HepG2 (cell line): ENCODE measurements around the gene KDM5A. TPM values are rescaled to one million over a fixed set of nuclear protein-coding genes. Genes with fewer than 3 reads are reported as not detected.

Experiments
- ATAC-seq: fragments of 200-7000 bp; cut with Tn5 transposase; 3 replicates; pipeline ENCODE4 v1.9.1; 2020; ENCODE audit warnings: mild to moderate bottlenecking, moderate library complexity
- BruUV-seq: library from RNA; stranded (reverse); fragments of 400-500 nt; replicated peaks from 2 replicates; lab custom pipeline; 2021; lab: Mats Ljungman, UMichigan
- CTCF ChIA-PET: fragments of 300-600 bp; formaldehyde crosslinking; extraction: SDS; loops from one replicate; lab custom pipeline; 2021; ENCODE audit warnings: low total read pairs, inconsistent platforms, low intra/inter-chr PET ratio; lab: Yijun Ruan, JAX
- POLR2A ChIA-PET: fragments of 350-600 bp; sonication (Branson Sonifier 250); formaldehyde crosslinking; loops from one replicate; lab custom pipeline; 2020; ENCODE audit warnings: antibody characterized with exemption, inconsistent platforms; lab: Yijun Ruan, JAX
- DNase-seq: peaks from one replicate; pipeline ENCODE4 v3.0.0-alpha.2; 2015; ENCODE audit warnings: low spot score
- FAIRE-seq: peaks from 3 replicates; lab custom pipeline; 2011; peaks lifted over from hg19 to GRCh38; lab: Jason Lieb, UNC
- H2AFZ ChIP-seq: one replicate; pipeline ENCODE4 v1.6.1; 2011; ENCODE audit warnings: low read length, inconsistent platforms
- H3K27ac ChIP-seq: fragments of 300-600 bp; 3 replicates; pipeline ENCODE4 v1.8.0; 2011; ENCODE audit warnings: mixed run types, mild to moderate bottlenecking, mixed read lengths, low read length, inconsistent platforms; ENCODE audit not compliant: insufficient read depth; ENCODE audit errors: extremely low read length
- H3K27me3 ChIP-seq, 2 experiments: fragments of 200-600 bp in 1 of 2; 2 replicates in 1 of 2; 3 replicates in 1 of 2; pipeline versions ENCODE4 v1.6.0 to v1.8.0; 2011; ENCODE audit warnings: low read length in 2 of 2, mild to moderate bottlenecking in 2 of 2, moderate library complexity in 2 of 2, inconsistent platforms in 1 of 2; ENCODE audit not compliant: insufficient read depth in 2 of 2, control insufficient read depth in 1 of 2
- H3K36me3 ChIP-seq, 2 experiments: fragments of 200-600 bp in 1 of 2; replicated peaks in 1 of 2; 2 replicates in 1 of 2; 3 replicates in 1 of 2; pipeline versions ENCODE4 v1.5.1 to v1.8.0; 2011; ENCODE audit warnings: low read length in 2 of 2, inconsistent platforms in 1 of 2; ENCODE audit not compliant: insufficient read depth in 2 of 2, control insufficient read depth in 1 of 2
- H3K4me1 ChIP-seq: 2 replicates; pipeline ENCODE4 v1.5.1; 2012; ENCODE audit warnings: low read length, inconsistent platforms; ENCODE audit not compliant: insufficient read depth
- H3K4me2 ChIP-seq: 2 replicates; pipeline ENCODE4 v1.6.0; 2011; ENCODE audit warnings: low read depth, low read length, inconsistent platforms
- H3K4me3 ChIP-seq, 3 experiments: fragments of 200-600 bp in 1 of 3; sonication (generic), shearing (Covaris generic) in 1 of 3; replicated peaks in 1 of 3; 2 replicates each; pipeline ENCODE4 v1.5.1; 2011 to 2016; ENCODE audit warnings: low read length in 3 of 3, inconsistent platforms in 2 of 3, low read depth in 2 of 3, mild to moderate bottlenecking in 2 of 3, control low read depth in 1 of 3, mixed read lengths in 1 of 3; ENCODE audit not compliant: insufficient read depth in 1 of 3
- H3K79me2 ChIP-seq: one replicate; pipeline ENCODE4 v1.6.1; 2011; ENCODE audit warnings: low read length, inconsistent platforms; ENCODE audit not compliant: insufficient read depth
- H3K9ac ChIP-seq: 2 replicates; pipeline ENCODE4 v1.6.0; 2011; ENCODE audit warnings: mild to moderate bottlenecking, low read depth, low read length, inconsistent platforms; ENCODE audit not compliant: insufficient read depth
- H3K9me3 ChIP-seq: 2 replicates; pipeline ENCODE4 v1.5.1; 2012; ENCODE audit warnings: mild to moderate bottlenecking, low read length
- H4K20me1 ChIP-seq: 2 replicates; pipeline ENCODE4 v1.6.0; 2011; ENCODE audit warnings: inconsistent platforms, mild to moderate bottlenecking, low read length, moderate library complexity; ENCODE audit not compliant: insufficient read depth
- KLF15 ChIP-seq: sonication (generic); formaldehyde crosslinking; IDR thresholded peaks from 2 replicates; pipeline ENCODE4 v1.8.1; 2023; ENCODE audit warnings: borderline replicate concordance, mild to moderate bottlenecking, inconsistent platforms, missing genetic modification reagents, mixed read lengths
- KLF9 ChIP-seq: IDR thresholded peaks from 2 replicates; pipeline ENCODE4 v1.6.1; 2016; ENCODE audit warnings: low read depth
- MIER2 ChIP-seq: IDR thresholded peaks from 2 replicates; pipeline ENCODE4 v1.6.1; 2016; ENCODE audit warnings: missing biosample characterization, missing genetic modification reagents
- MTA3 ChIP-seq: sonication (generic); formaldehyde crosslinking; IDR thresholded peaks from 2 replicates; pipeline ENCODE4 v1.4.0; 2020; ENCODE audit warnings: missing genetic modification reagents
- MXI1 ChIP-seq: IDR thresholded peaks from 3 replicates; pipeline ENCODE4 v1.6.1; 2012; ENCODE audit warnings: low read depth, low read length, inconsistent platforms, borderline replicate concordance
- PAWR ChIP-seq: sonication (generic); formaldehyde crosslinking; IDR thresholded peaks from 2 replicates; pipeline ENCODE4 v1.4.0; 2020; ENCODE audit warnings: missing genetic modification reagents, mild to moderate bottlenecking, borderline replicate concordance
- PRPF4 ChIP-seq: fragments of 200-400 bp; formaldehyde crosslinking; IDR thresholded peaks from 2 replicates; pipeline ENCODE4 v1.6.1; 2016; ENCODE audit warnings: low read length, low read depth; ENCODE audit not compliant: poor library complexity, severe bottlenecking
- SNRNP70 ChIP-seq: fragments of 200-400 bp; formaldehyde crosslinking; IDR thresholded peaks from 2 replicates; pipeline ENCODE4 v1.6.1; 2017; ENCODE audit warnings: mild to moderate bottlenecking, low read depth, low read length, moderate library complexity
- SSRP1 ChIP-seq: IDR thresholded peaks from 2 replicates; pipeline ENCODE4 v1.6.1; 2016; ENCODE audit warnings: control low read depth
- ZNF333 ChIP-seq: sonication (generic); formaldehyde crosslinking; IDR thresholded peaks from 2 replicates; pipeline ENCODE4 v1.4.0; 2020; ENCODE audit warnings: mild to moderate bottlenecking, missing genetic modification reagents, borderline replicate concordance
- ZNF546 ChIP-seq: sonication (generic); formaldehyde crosslinking; conservative IDR thresholded peaks from 2 replicates; pipeline ENCODE4 v1.8.1; 2023; ENCODE audit warnings: mild to moderate bottlenecking, missing genetic modification reagents
- ZNF564 ChIP-seq: sonication (generic); formaldehyde crosslinking; IDR thresholded peaks from 2 replicates; pipeline ENCODE4 v1.8.1; 2023; ENCODE audit warnings: mild to moderate bottlenecking, missing genetic modification reagents
- ZNF644 ChIP-seq: IDR thresholded peaks from 2 replicates; pipeline ENCODE4 v1.6.1; 2016; ENCODE audit warnings: low read depth
- ZNF670 ChIP-seq: sonication (generic); formaldehyde crosslinking; IDR thresholded peaks from 2 replicates; pipeline ENCODE4 v1.8.0; 2022; ENCODE audit warnings: mild to moderate bottlenecking, missing genetic modification reagents, borderline replicate concordance
- ZNF672 ChIP-seq: sonication (generic); formaldehyde crosslinking; IDR thresholded peaks from 2 replicates; pipeline ENCODE4 v1.8.1; 2022; ENCODE audit warnings: missing genetic modification reagents
- ZNF766 ChIP-seq: sonication (generic); formaldehyde crosslinking; IDR thresholded peaks from 2 replicates; pipeline ENCODE4 v1.5.0; 2020; ENCODE audit warnings: missing genetic modification reagents, borderline replicate concordance
- ZNF891 ChIP-seq: sonication (generic); formaldehyde crosslinking; IDR thresholded peaks from 2 replicates; pipeline ENCODE4 v1.5.0; 2020; ENCODE audit warnings: mild to moderate bottlenecking, missing genetic modification reagents
- WGBS: methylation state at CpG from one replicate; pipeline ENCODE4 v1.1.6; 2017; ENCODE audit warnings: low lambda C conversion rate; 5-methylcytosine and 5-hydroxymethylcytosine counted together
- in situ Hi-C: cut with HindIII; loops from 2 replicates; pipeline ENCODE4 v1.10.0; 2017; ENCODE audit warnings: low pct_unique_long_range_greater_than_20kb; ENCODE audit not compliant: extremely low pct_ligation_motif_present
- intact Hi-C: fragments of 100-400 bp; cut with micrococcal nuclease; formaldehyde crosslinking; loops from one replicate; pipeline ENCODE4 v1.10.0; 2022; ENCODE audit not compliant: unreplicated experiment
- polyA plus RNA-seq, 8 experiments: library from polyadenylated mRNA; depleted of rRNA in 3 of 8; stranded (reverse) in 7 of 8; unstranded in 1 of 8; fragments of >200 nt; fragmentation: Illumina TruSeq in 4 of 8; extraction: Trizol in 4 of 8; gene quantifications; 2 replicates each; pipeline versions ENCODE4 v1.2.1 to v1.2.3, GENCODE V29; 2011 to 2016; ENCODE audit warnings: low read depth in 4 of 8, missing spikeins in 1 of 8, mixed read lengths in 1 of 8; ENCODE audit not compliant: insufficient read depth in 1 of 8
- total RNA-seq, 5 experiments: library from RNA; depleted of rRNA; stranded (reverse); fragments of >200 nt; fragmentation: Illumina TruSeq; extraction: Trizol; gene quantifications; 2 replicates each; pipeline ENCODE4 v1.2.3, GENCODE V29; 2016; ENCODE audit warnings: low read depth in 1 of 5
- TF ChIP-seq, protein P1 (sequence below), 2 experiments: sonication (generic) in 1 of 2; formaldehyde crosslinking in 1 of 2; IDR thresholded peaks; 2 replicates each; pipeline versions ENCODE4 v1.6.1 to v1.9.0; 2014 to 2022; ENCODE audit warnings: antibody characterized with exemption in 1 of 2, borderline replicate concordance in 1 of 2, inconsistent platforms in 1 of 2, low read depth in 1 of 2, missing genetic modification reagents in 1 of 2
- TF ChIP-seq, protein P2 (sequence below): sonication (generic); formaldehyde crosslinking; IDR thresholded peaks from 2 replicates; pipeline ENCODE4 v1.8.1; 2023; ENCODE audit warnings: mild to moderate bottlenecking, missing genetic modification reagents

KDM5A gene
- total and polyA plus RNA-seq, 2 of the 13 experiments (the other 11 are each of a cell fraction or from before 2014, with no cell fraction given) = 12.0 to 29.2 TPM

DNA sequence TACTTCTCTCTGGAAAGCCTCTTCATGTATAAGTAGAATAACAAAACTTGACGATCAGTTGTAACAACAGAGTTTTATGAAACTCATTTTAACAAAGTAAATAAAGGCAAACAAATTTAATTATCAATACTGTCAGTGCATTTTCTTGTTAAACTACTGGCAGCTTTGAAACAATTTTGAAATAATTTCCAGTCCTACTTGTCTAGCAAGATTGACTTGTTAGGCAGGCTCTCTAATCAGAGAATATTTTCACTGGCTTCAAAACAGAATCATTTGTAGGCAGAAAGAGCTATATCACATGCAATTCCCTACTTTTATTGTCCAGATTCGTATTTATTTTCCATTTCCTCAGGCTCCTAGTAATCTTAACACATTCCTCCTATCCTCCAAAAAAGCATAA, 80.6 kb downstream of the KDM5A start:
- POLR2A ChIA-PET = no interaction called here
- BruUV-seq = no TSS peak
- no peaks in the 10 kb centered on the region for H3K4me1 ChIP-seq
- no peak for TF ChIP-seq ZNF564 (CRISPR knock-in tag)
- TF ChIP-seq, protein P1, sequence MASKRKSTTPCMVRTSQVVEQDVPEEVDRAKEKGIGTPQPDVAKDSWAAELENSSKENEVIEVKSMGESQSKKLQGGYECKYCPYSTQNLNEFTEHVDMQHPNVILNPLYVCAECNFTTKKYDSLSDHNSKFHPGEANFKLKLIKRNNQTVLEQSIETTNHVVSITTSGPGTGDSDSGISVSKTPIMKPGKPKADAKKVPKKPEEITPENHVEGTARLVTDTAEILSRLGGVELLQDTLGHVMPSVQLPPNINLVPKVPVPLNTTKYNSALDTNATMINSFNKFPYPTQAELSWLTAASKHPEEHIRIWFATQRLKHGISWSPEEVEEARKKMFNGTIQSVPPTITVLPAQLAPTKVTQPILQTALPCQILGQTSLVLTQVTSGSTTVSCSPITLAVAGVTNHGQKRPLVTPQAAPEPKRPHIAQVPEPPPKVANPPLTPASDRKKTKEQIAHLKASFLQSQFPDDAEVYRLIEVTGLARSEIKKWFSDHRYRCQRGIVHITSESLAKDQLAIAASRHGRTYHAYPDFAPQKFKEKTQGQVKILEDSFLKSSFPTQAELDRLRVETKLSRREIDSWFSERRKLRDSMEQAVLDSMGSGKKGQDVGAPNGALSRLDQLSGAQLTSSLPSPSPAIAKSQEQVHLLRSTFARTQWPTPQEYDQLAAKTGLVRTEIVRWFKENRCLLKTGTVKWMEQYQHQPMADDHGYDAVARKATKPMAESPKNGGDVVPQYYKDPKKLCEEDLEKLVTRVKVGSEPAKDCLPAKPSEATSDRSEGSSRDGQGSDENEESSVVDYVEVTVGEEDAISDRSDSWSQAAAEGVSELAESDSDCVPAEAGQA (IDR thresholded peaks at IDR 0.05; ENCODE audit: low read depth) = no peak
- TF ChIP-seq, protein P1 (CRISPR knock-in tag; IDR thresholded peaks at IDR 0.05; ENCODE audit: borderline replicate concordance) = no peak
- no peak for TF ChIP-seq ZNF766
- no peak for TF ChIP-seq MXI1
- no peak for TF ChIP-seq ZNF672
- TF ChIP-seq SNRNP70 = no peak
- TF ChIP-seq KLF15 (CRISPR knock-in tag) = no peak
- TF ChIP-seq PAWR (CRISPR knock-in tag) = no peak
- no peak for TF ChIP-seq ZNF546 (CRISPR knock-in tag)
- no peak for TF ChIP-seq MIER2 (CRISPR knock-in tag)
- TF ChIP-seq KLF9 = no peak
- no peak for TF ChIP-seq ZNF670 (CRISPR knock-in tag)
- no peak for TF ChIP-seq PRPF4
- TF ChIP-seq MTA3 (CRISPR knock-in tag) = no peak
- TF ChIP-seq, protein P2, sequence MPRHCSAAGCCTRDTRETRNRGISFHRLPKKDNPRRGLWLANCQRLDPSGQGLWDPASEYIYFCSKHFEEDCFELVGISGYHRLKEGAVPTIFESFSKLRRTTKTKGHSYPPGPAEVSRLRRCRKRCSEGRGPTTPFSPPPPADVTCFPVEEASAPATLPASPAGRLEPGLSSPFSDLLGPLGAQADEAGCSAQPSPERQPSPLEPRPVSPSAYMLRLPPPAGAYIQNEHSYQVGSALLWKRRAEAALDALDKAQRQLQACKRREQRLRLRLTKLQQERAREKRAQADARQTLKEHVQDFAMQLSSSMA = no peak
- TF ChIP-seq SSRP1 (CRISPR knock-in tag) = no peak
- no peak for TF ChIP-seq ZNF891 (CRISPR knock-in tag)
- no peak for TF ChIP-seq ZNF333 (CRISPR knock-in tag)
- TF ChIP-seq ZNF644 (CRISPR knock-in tag) = no peak
- CTCF ChIA-PET = no interaction called here
- no peak for DNase-seq
- H3K27me3 ChIP-seq = no peaks in the 10 kb centered on the region
- ATAC-seq = no peak
- no peak overlapping the region for H2AFZ ChIP-seq
- FAIRE-seq = no peak
- H3K4me3 ChIP-seq = no peak overlapping the region
- H3K9ac ChIP-seq = no peak overlapping the region
- no peak overlapping the region for H3K27ac ChIP-seq
- no peaks in the 10 kb centered on the region for H3K79me2 ChIP-seq
- 95% methylated on average over 2 of the region's 2 CpGs for WGBS
- in situ Hi-C loops = no loop called here
- H4K20me1 ChIP-seq = no peaks in the 10 kb centered on the region
- H3K36me3 ChIP-seq = peaks cover 17 to 68% of the 10 kb centered on the region in 2 experiments
- intact Hi-C loops = no loop called here
- no peaks in the 10 kb centered on the region for H3K9me3 ChIP-seq
- no peak overlapping the region for H3K4me2 ChIP-seq
